Endodermal cell (in vitro differentiated cells): ENCODE data around the gene RAB6A. TPM values are rescaled to one million over a fixed set of nuclear protein-coding genes. Genes with fewer than 3 reads are reported as not detected.

Experiments
- DNase-seq: peaks from one replicate; pipeline ENCODE4 v3.0.0-alpha.2; 2017
- H3K27ac ChIP-seq: 2 replicates; pipeline ENCODE4 v1.5.1; 2013; ENCODE audit warnings: mild to moderate bottlenecking, low read depth, low read length, moderate library complexity
- H3K27me3 ChIP-seq: 2 replicates; pipeline ENCODE4 v1.6.1; 2013; ENCODE audit warnings: mild to moderate bottlenecking, low read length, moderate library complexity; ENCODE audit not compliant: insufficient read depth, control insufficient read depth, poor library complexity, severe bottlenecking
- H3K36me3 ChIP-seq: 2 replicates; pipeline ENCODE4 v1.7.0; 2013; ENCODE audit warnings: mild to moderate bottlenecking, low read length, moderate library complexity; ENCODE audit not compliant: control insufficient read depth, insufficient read depth
- H3K4me1 ChIP-seq: one replicate; pipeline ENCODE4 v1.7.0; 2013; ENCODE audit warnings: low read length; ENCODE audit not compliant: control insufficient read depth, insufficient read depth
- H3K4me3 ChIP-seq: 2 replicates; pipeline ENCODE4 v1.5.1; 2013; ENCODE audit warnings: mild to moderate bottlenecking, low read length, moderate library complexity
- H3K9ac ChIP-seq: 2 replicates; pipeline ENCODE4 v1.6.1; 2013; ENCODE audit warnings: mild to moderate bottlenecking, low read length, moderate library complexity; ENCODE audit not compliant: poor library complexity, severe bottlenecking; ENCODE audit errors: extremely low read depth
- H3K9me3 ChIP-seq: 2 replicates; pipeline ENCODE4 v1.6.1; 2013; ENCODE audit warnings: mild to moderate bottlenecking, low read length, moderate library complexity; ENCODE audit not compliant: control insufficient read depth
- H3K27ac Mint-ChIP-seq: 2 replicates; pipeline ENCODE4 v1.8.0; 2020; ENCODE audit warnings: mixed read lengths
- H3K27me3 Mint-ChIP-seq: 2 replicates; pipeline ENCODE4 v1.8.0; 2021; ENCODE audit warnings: mild to moderate bottlenecking, mixed read lengths; ENCODE audit not compliant: insufficient read depth
- H3K36me3 Mint-ChIP-seq: 2 replicates; pipeline ENCODE4 v1.8.0; 2020; ENCODE audit warnings: low read depth, mixed read lengths
- H3K4me1 Mint-ChIP-seq: 2 replicates; pipeline ENCODE4 v1.8.0; 2020; ENCODE audit warnings: mixed read lengths
- H3K4me3 Mint-ChIP-seq: 2 replicates; pipeline ENCODE4 v1.8.0; 2020; ENCODE audit warnings: mild to moderate bottlenecking, moderate library complexity, mixed read lengths
- H3K9me3 Mint-ChIP-seq: 2 replicates; pipeline ENCODE4 v1.8.0; 2020; ENCODE audit warnings: mild to moderate bottlenecking, mixed read lengths
- WGBS, 2 experiments: methylation state at CpG; one replicate each; pipeline versions ENCODE4 v1.1.5 to v1.1.7; 2013; ENCODE audit warnings: missing lambda C conversion rate in 2 of 2, mixed read lengths in 1 of 2; ENCODE audit not compliant: insufficient coverage in 1 of 2, insufficient read length in 1 of 2; 5-methylcytosine and 5-hydroxymethylcytosine counted together
- total RNA-seq, 2 donors: library from RNA; stranded (reverse); fragmentation: NEBNext Ultra II Directional in 1 of 2; extraction: Animal tissue kit (Norgen Biotek cat#: 25700) in 1 of 2; gene quantifications; 2 replicates in 1 of 2; 3 replicates in 1 of 2; pipeline ENCODE4 v1.2.1, GENCODE V29; 2021
- TF ChIP-seq, protein P1 (sequence below): fragments of 200-600 bp; sonication (generic); conservative IDR thresholded peaks from 2 replicates; pipeline ENCODE4 v1.5.0; 2021; ENCODE audit warnings: antibody characterized with exemption, mild to moderate bottlenecking

The RAB6A gene
- total RNA-seq, 2 donors from 2014 or later: 77.9 to 79.5 TPM

DNA sequence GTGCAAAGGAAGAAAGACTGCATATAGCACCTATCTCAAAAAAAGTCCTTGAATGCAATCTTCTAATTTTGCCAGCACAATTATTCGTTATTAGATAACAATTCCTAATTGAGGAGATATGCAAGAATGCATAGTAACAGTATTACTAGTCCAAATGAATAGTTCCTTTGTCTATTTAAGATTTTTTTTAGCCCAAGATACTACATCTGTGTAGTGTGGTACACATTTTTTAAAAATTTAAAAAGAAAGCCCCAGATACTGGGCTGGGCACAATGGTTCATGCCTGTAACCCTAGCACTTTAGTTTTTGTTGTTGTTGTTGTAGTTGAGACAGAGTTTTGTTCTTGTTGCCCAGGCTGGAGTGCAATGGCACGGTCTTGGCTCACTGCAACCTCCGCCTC is 43.7 kb downstream of the RAB6A start:
- Mint-ChIP-seq H3K9me3 (no peaks in the 10 kb centered on the region), H3K4me1 (no peaks in the 10 kb centered on the region), H3K27me3 (no peaks in the 10 kb centered on the region), H3K4me3 (no peak overlapping the region), H3K27ac (no peak overlapping the region), H3K36me3 (peaks cover 38% of the 10 kb centered on the region)
- Histone ChIP-seq H3K9me3 (no peaks in the 10 kb centered on the region), H3K27me3 (no peaks in the 10 kb centered on the region), H3K9ac (no peak overlapping the region), H3K36me3 (peaks cover 58% of the 10 kb centered on the region), H3K4me3 (no peak overlapping the region), H3K27ac (no peak overlapping the region), H3K4me1 (no peaks in the 10 kb centered on the region)
- no peak for DNase-seq
- TF ChIP-seq, protein P1, sequence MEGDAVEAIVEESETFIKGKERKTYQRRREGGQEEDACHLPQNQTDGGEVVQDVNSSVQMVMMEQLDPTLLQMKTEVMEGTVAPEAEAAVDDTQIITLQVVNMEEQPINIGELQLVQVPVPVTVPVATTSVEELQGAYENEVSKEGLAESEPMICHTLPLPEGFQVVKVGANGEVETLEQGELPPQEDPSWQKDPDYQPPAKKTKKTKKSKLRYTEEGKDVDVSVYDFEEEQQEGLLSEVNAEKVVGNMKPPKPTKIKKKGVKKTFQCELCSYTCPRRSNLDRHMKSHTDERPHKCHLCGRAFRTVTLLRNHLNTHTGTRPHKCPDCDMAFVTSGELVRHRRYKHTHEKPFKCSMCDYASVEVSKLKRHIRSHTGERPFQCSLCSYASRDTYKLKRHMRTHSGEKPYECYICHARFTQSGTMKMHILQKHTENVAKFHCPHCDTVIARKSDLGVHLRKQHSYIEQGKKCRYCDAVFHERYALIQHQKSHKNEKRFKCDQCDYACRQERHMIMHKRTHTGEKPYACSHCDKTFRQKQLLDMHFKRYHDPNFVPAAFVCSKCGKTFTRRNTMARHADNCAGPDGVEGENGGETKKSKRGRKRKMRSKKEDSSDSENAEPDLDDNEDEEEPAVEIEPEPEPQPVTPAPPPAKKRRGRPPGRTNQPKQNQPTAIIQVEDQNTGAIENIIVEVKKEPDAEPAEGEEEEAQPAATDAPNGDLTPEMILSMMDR: no peak
- WGBS, 2 experiments: 92 to 100% methylated on average over 2 to 3 of the region's 3 CpGs

DNA sequence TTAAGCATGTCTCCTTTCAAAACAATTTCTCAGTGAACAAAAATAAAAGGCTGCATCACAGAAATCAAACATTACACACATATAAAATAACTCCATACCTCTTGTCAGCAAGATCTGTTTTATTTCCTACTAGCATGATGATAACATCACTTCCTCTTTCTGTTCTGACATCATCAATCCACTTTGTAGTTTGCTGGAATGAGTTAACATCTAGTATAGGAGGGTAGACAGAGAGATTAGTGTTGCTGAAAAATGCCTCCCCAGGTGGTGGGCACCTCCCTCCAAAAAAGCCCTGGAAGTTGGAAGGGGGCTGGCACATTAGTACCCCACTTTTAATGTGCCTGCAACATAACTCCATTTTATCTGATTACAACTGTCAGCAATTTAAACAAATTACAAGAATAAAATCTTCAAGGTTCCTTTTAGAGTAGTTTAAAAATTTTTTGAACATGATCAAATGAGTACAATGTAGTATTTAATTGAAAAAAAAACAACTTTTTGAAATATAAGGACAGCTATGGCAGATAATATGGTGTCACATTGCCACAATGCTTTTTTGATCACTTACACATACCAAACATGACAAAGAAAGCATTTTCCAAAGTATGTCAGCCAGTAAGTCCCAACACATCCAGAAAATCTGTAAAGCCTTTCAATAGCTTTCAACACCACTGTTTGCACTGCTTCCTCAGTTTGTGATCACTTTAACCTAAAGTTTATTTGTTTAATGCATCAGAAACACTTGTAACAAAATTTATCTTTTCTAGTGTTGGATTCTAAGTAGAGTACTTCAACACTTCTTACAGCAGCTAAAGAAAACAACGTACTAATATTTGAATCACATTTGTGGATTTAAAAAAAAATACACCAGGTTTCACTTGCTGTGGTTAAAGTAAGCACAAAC is 44.5 kb downstream of the RAB6A start:
- Mint-ChIP-seq H3K27ac (no peak overlapping the region), H3K27me3 (no peaks in the 10 kb centered on the region), H3K36me3 (peaks cover 37% of the 10 kb centered on the region), H3K4me1 (no peaks in the 10 kb centered on the region), H3K9me3 (no peaks in the 10 kb centered on the region), H3K4me3 (no peak overlapping the region)
- Histone ChIP-seq H3K27me3 (no peaks in the 10 kb centered on the region), H3K36me3 (peaks cover 64% of the 10 kb centered on the region), H3K27ac (no peak overlapping the region), H3K9me3 (no peaks in the 10 kb centered on the region), H3K4me1 (no peaks in the 10 kb centered on the region), H3K4me3 (no peak overlapping the region), H3K9ac (no peak overlapping the region)
- WGBS, 2 experiments: 100% methylated on average over 1 of the region's 1 CpG; no CpG with 5 or more reads in 1 of the 2 experiments
- DNase-seq: no peak
- TF ChIP-seq, protein P1: no peak

DNA sequence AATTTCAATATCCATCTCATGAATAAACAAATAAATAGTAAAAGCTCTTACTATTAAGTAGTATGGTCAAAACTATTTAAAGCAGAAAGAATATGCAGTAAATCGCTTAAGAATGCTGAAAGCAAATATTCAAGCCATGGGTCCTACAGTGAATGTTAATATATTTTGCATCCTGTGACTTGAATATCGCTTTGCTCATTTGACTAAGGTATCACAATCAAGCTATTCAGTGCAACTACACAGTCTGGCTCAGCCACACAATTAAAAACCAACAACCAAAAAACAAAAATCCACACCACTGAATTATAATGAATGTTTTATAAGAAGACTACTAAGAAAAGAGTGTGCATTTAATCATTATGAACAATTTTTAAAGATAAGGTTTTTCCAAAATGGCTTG is 45.3 kb downstream of the RAB6A start:
- peaks cover 63% of the 10 kb centered on the region for H3K36me3 ChIP-seq

More for the DNA sequence above, 45.3 kb downstream of the RAB6A start:
- H3K4me3 Mint-ChIP-seq: no peak overlapping the region
- Histone ChIP-seq H3K27me3 (no peaks in the 10 kb centered on the region), H3K9me3 (no peaks in the 10 kb centered on the region), H3K4me3 (no peak overlapping the region), H3K4me1 (no peaks in the 10 kb centered on the region), H3K9ac (no peak overlapping the region), H3K27ac (no peak overlapping the region)
- H3K4me1 Mint-ChIP-seq: no peaks in the 10 kb centered on the region
- H3K36me3 Mint-ChIP-seq: peaks cover 37% of the 10 kb centered on the region
- H3K27ac Mint-ChIP-seq: no peak overlapping the region
- no peaks in the 10 kb centered on the region for H3K27me3 Mint-ChIP-seq
- H3K9me3 Mint-ChIP-seq: no peaks in the 10 kb centered on the region
- DNase-seq: no peak
- TF ChIP-seq, protein P1: no peak
- WGBS, 2 experiments: 100% methylated on average over 1 to 2 of the region's 2 CpGs
